ENCODE results near the gene SHISA6.

GRCh38 chr17:11294826-11295225, 53.8 kb downstream of the SHISA6 start:
- TF ChIP-seq ESRRG (CRISPR knock-in tag; IDR thresholded peaks at IDR 0.05): no peak
- TF ChIP-seq PATZ1 (CRISPR knock-in tag; IDR thresholded peaks at IDR 0.05; ENCODE audit: borderline replicate concordance): no peak
- no peak for TF ChIP-seq ZNF70 (CRISPR knock-in tag; IDR thresholded peaks at IDR 0.05)
- TF ChIP-seq CREB5 (CRISPR knock-in tag; IDR thresholded peaks at IDR 0.05; ENCODE audit: low read depth): no peak
- TF ChIP-seq CSDC2 (CRISPR knock-in tag; IDR thresholded peaks at IDR 0.05): no peak
- no peak for TF ChIP-seq TOX (CRISPR knock-in tag; IDR thresholded peaks at IDR 0.05; ENCODE audit: borderline replicate concordance)

Measured in SK-N-SH treated with all-trans-retinoic acid at 6 μM for 48 hours (cell line).